Measurements from ENCODE around the gene BTBD9.

Gene BTBD9

GRCh38 chr6:38341496-38341895, 298.2 kb downstream of the BTBD9 start:
- DNase-seq (ENCODE audit: low spot score): no peak

DNA sequence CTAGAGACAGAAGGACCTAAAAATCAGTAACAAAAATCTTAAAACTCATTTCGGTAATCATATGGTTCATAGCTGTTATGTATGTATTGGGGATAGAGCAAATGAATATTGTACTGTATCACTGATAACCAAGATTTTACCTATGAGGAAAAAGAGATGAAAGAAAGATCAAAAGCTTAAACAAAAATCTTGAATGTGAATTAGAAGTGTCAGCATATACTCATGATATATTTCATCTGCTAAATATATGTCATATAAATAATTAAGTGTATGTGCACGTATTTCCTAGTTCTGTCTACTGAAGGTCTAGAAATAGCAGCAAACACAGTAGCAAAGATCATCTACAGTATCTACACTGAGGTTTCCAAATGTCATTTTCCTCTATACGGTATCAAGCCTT, 299.8 kb downstream of the BTBD9 start:
- DNase-seq (ENCODE audit: low spot score): no peak

- DNase-seq (ENCODE audit: low spot score): peak; percentile 59
These were observed 301.8 kb downstream of the BTBD9 start for GRCh38 chr6:38337819-38338465.

DNA sequence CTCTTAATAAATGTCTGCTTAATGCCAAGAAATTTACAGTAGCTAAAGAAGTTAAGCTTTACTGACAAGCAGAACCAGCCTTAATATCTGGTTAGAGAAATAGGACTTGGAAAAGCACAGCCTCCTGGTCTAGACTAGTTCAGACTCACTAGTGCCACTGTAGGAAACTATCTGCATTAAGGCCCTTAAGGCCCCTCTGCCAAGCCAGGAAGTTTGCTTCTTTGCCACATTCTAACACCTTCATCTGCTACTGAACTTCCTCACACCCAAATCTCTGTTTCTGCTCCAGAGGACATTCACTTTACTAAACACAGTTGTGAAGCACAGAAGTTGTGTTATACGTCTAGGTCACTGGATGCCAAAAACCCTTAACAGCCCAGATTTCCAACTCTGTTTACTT, 302.8 kb downstream of the BTBD9 start:
- DNase-seq (ENCODE audit: low spot score): no peak

DNA sequence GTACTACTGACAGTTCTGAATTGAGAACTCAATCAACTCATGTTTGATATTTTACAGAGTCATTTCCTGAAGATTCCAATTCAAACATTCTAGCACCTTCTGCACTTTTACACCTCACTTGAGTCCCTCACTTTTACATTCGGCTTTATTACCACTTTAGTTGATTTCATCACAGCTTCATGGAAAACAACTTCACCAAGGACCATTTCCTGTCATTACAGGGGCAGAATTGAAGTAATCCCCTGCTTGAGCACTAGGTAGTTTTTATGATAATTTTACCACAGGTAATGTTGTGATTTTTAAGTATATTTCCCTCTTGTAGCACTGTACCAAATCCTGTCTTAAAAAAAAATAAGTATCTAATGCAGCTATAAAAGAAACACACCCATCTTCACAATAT, 312.9 kb downstream of the BTBD9 start:
- no peak for DNase-seq (ENCODE audit: low spot score)

DNA sequence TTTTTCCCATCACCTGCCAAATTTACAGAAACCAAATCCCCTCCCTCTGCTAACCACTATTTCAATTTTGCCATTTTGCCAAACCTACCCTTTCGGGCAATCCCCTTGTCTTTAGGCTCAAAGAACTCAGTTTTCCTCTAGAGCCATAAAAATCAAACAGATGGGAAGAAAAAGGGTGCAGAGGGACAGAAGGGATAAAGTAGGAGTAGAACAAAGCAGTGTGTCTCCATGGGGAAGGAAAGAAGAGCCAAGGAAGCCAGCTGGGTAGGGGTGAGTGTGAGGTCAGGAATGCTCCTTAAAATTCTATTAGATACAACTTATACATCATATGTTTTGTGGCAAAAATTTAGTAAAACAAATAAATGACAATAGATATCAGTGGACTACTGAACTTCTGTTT, 316.5 kb downstream of the BTBD9 start:
- no peak for DNase-seq (ENCODE audit: low spot score)

DNA sequence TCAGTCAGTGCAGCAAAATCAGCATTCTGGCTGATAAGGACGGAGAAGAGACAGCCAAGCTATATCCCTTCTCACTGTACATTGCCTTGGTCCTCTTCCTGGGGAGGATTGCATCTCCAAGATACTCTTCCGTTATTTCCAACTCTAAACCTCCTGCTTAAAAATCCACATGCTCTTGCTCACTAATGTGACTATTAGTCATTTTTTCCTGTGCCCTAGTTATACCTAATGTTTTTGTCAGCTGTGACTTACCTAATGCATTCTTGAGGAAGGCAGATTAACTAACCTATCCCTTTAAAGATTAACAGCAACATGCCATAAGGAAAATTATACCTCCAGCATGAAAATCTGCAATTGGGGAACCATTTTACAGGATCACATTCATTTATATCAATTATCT, 317.6 kb downstream of the BTBD9 start:
- DNase-seq (ENCODE audit: low spot score): peak; percentile 82

DNA sequence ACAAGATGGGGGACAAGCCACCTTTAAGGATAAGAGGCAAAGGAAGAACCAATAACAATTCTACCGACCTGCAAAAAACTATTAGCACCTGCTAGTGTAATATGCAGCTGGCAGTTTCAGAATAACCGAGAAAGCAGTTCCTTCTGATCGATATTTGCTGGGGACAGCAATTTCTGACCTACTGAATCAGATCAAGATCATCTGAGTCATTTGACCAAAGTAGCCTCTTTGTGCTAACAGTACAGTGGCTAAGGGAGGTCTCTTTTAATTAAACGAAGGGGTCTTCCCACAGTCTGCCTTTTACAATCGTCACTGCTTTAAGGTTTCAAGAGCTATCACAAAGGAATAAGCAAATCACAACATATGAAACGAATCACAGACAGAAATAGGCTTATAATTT, 318.9 kb downstream of the BTBD9 start:
- no peak for DNase-seq (ENCODE audit: low spot score)

- DNase-seq (ENCODE audit: low spot score): no peak
These were observed 319.4 kb downstream of the BTBD9 start for GRCh38 chr6:38320358-38320757.

DNA sequence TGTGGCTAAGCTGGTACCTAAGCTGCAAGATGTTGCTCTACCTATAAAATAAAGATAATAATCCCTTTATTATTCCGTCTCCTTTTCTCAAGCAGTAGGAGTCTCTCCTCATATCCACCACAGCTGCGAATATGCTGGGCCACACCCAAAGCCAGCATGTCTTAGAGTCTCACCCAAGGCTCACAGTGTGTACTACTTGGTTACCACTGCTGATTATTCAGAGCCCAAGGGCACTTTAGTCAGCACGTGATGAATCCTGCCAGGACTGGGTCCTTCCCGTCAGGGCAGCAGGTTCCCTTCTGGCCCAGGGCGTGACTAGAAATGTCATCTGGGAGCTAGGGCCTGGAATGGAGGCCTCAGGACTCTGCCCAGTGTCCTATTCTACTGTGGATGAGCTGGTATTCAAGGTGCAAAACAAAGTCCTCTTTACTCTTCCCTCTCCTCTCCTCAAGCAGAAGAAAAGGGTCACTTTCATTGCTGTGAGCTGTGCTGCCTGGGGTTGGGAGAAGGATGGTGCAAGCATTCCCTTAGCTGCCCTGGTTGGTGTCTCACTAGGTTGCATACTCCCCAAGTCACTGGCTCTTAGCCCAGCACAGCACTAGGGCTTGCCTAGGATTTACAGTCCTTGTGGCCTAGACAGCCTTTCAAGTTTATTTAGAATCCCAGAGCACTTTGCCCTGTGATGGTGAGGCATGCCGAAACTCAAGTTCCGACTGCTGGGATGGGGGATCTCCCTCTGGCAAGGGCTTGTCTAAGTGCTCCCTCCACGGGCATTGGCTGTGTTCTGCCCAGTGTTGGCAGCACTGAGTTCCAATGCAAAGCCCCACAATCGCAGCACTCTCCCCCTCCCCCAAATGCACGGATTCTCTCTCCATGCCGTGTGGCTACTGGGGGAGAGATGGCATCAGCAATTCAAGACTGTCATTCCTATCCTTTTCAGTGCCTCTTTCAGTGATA, 320.2 kb downstream of the BTBD9 start:
- no peak for DNase-seq (ENCODE audit: low spot score)

GRCh38 chr6:38316099-38316868, 323.4 kb downstream of the BTBD9 start:
- DNase-seq (ENCODE audit: low spot score): peak; percentile 30

GRCh38 chr6:38311201-38311600, 328.5 kb downstream of the BTBD9 start:
- DNase-seq (ENCODE audit: low spot score): no peak

DNA sequence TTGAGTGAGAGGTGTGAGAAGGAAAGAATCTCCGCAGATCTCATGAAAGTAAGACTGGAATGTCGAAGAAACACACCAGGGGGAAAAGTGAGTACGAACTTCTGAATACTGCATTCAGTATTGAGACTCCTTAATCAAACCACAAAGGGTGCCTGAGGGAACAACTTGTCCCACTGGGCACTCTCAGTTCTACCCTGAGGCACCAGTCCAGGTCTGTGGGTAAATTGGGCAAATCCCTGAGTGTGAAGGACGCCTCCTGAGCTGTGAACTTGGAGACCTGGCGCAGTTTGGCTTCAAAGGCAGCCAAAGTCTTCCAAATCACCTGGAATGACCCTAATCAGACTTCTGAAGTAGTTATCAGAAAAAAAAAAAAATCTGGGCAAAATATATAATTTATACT, 329.7 kb downstream of the BTBD9 start:
- DNase-seq (ENCODE audit: low spot score): no peak

- no peak for DNase-seq (ENCODE audit: low spot score)
These were observed 332.0 kb downstream of the BTBD9 start for GRCh38 chr6:38307740-38308139.

DNA sequence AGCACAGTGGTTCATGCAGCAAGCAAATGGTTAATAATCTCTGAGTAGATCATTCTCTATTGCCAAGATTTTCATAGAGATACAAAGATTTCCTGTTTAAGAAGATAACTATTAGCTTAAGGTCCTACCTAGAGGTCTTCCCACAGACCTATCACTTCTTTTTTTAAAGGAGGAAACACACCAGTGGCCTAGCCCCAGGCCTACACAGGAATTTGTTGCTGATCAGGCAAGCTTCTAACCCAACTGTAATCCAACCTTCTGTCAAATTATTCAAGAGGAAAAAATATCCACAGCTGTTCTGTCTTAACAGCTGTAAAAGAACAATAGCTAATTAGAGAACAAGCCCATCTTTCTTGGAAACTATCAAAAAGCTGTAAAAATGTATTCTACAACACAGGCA, 332.8 kb downstream of the BTBD9 start:
- no peak for DNase-seq (ENCODE audit: low spot score)

- DNase-seq (ENCODE audit: low spot score): no peak
These were observed 333.6 kb downstream of the BTBD9 start for GRCh38 chr6:38305995-38306681.

GRCh38 chr6:38302838-38303237, 336.9 kb downstream of the BTBD9 start:
- no peak for DNase-seq (ENCODE audit: low spot score)

GRCh38 chr6:38302081-38302480, 337.6 kb downstream of the BTBD9 start:
- peak; percentile 23 for DNase-seq (ENCODE audit: low spot score)

DNA sequence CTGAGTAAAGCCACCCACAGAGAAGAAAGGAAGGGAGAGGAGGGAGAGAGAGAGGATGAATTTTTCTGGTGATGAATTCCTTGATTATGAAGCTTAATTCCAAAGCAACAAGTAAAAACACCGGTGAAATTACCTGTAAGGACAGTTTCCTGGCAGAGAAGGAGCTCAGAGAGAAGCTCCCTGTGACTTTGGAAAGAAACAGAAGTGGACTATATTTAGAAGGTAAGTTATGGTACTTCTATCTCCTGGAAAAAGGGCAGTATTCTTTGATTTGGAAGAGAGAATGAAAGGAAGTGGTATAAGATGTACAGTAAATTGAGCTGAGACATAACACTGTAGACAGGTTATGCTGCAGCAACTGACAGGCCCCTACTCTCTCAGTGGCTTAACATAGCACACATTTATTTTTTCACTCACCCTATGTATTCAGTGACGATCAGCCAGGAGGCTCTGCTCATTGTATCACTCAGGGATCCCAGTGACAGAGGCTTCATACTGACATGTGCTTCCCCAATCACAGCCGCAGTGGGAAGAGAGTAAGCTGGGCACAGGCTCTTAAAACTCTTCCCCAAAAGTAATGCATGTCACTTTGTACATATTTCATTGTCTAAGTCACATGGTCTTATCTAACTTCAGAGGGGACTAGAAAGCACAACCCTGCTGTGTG, 349.5 kb downstream of the BTBD9 start:
- no peak for DNase-seq (ENCODE audit: low spot score)

- no peak for DNase-seq (ENCODE audit: low spot score)
These were observed 352.2 kb downstream of the BTBD9 start for GRCh38 chr6:38287487-38287886.

- DNase-seq (ENCODE audit: low spot score): no peak
These were observed 354.8 kb downstream of the BTBD9 start for GRCh38 chr6:38284802-38285394.

Measured in kidney tubule cell (primary cell).